Esophagus (tissue), 2 donors: Measurements from ENCODE around the gene TRPM8. TPM values are rescaled to one million over a fixed set of nuclear protein-coding genes. Genes with fewer than 3 reads are reported as not detected.

Experiments used
- H3K27ac ChIP-seq, 2 donors: one replicate each; pipeline ENCODE4 v1.5.1; 2013; ENCODE audit warnings: low read depth in 2 of 2, mild to moderate bottlenecking in 2 of 2, inconsistent platforms in 1 of 2, low read length in 1 of 2, moderate library complexity in 1 of 2
- H3K27me3 ChIP-seq, 2 donors: one replicate each; pipeline ENCODE4 v1.6.1; 2013; ENCODE audit warnings: low read length in 2 of 2, control low read depth in 1 of 2, mild to moderate bottlenecking in 1 of 2; ENCODE audit not compliant: insufficient read depth in 2 of 2, control insufficient read depth in 1 of 2
- H3K36me3 ChIP-seq, 2 donors: one replicate each; pipeline ENCODE4 v1.6.1; 2013; ENCODE audit warnings: low read length in 1 of 2; ENCODE audit not compliant: control insufficient read depth in 2 of 2, insufficient read depth in 2 of 2
- H3K4me1 ChIP-seq, 2 donors: one replicate each; pipeline ENCODE4 v1.6.1; 2013; ENCODE audit warnings: low read length in 1 of 2; ENCODE audit not compliant: control insufficient read depth in 2 of 2, insufficient read depth in 2 of 2
- H3K4me3 ChIP-seq, 2 donors: one replicate each; pipeline ENCODE4 v1.5.1; 2013; ENCODE audit warnings: low read length in 2 of 2, mild to moderate bottlenecking in 2 of 2, low read depth in 1 of 2, moderate library complexity in 1 of 2
- H3K9me3 ChIP-seq, 2 donors: one replicate each; pipeline ENCODE4 v1.6.1; 2013; ENCODE audit warnings: mild to moderate bottlenecking in 2 of 2, low read depth in 1 of 2, low read length in 1 of 2, moderate library complexity in 1 of 2; ENCODE audit not compliant: control insufficient read depth in 2 of 2, insufficient read depth in 1 of 2
- WGBS, 2 donors: extraction: QIAGEN DNeasy Blood & Tissue Kit; methylation state at CpG; one replicate each; pipeline ENCODE4 v1.1.7; 2013; 5-methylcytosine and 5-hydroxymethylcytosine counted together
- polyA plus RNA-seq, 2 donors: library from polyadenylated mRNA; stranded (reverse); fragments of 200-250 nt; gene quantifications; one replicate each; pipeline ENCODE4 v1.2.3, GENCODE V29; 2013
- donor health status: healthy with polysubstance abuse.
- donor health status: Bipolar disorder and iron deficiency.

The TRPM8 gene
- polyA plus RNA-seq, 2 donors, result not detected

- Histone ChIP-seq H3K36me3 (no peaks in the 10 kb centered on the region), H3K4me3 (no peak overlapping the region), H3K9me3 (peaks cover 0 to 2% of the 10 kb centered on the region in 2 donors), H3K27me3 (no peaks in the 10 kb centered on the region), H3K27ac (no peak overlapping the region), H3K4me1 (peaks cover 2 to 6% of the 10 kb centered on the region in 2 donors)
- WGBS, 2 donors, result 69 to 75% methylated on average over 8 of the region's 8 CpGs
These were observed 60.2 kb downstream of the TRPM8 start for GRCh38 chr2:233977296-233977837.

- WGBS, 2 donors, result 46 to 51% methylated on average over 4 of the region's 4 CpGs
- Histone ChIP-seq H3K27me3 (no peaks in the 10 kb centered on the region), H3K27ac (no peak overlapping the region), H3K4me3 (no peak overlapping the region), H3K36me3 (no peaks in the 10 kb centered on the region), H3K4me1 (no peaks in the 10 kb centered on the region), H3K9me3 (peaks cover 0 to 5% of the 10 kb centered on the region in 2 donors)
These were observed 62.6 kb downstream of the TRPM8 start for GRCh38 chr2:233979748-233980147.

DNA sequence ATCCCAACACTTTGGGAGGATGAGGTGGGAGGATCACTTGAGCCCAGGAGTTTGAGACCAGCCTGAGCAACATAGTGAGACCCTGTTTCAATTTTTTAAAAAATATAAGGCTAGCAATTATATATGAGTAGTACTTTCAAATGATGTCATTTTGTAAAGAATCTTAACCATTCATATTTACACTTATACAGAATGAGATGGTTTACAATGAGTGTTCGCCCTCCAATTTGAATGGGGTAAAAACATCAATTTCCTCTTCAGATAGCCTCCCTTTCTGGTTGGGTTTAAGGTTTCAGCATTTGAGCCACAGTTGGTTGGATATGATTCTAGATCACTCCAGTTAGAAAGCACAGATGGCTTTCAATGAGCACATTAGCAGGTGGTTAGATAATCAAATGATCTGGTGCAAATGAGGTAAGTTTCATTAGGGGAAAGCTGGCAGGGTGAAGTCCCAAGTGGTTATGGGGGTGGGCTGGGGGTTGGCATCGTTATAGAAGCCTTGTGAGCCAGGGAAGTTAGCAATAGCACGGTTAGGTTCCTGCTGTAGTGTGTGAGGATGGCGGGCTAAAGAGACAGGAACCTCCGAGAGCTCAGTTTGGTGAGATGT, 63.9 kb downstream of the TRPM8 start:
- no peak overlapping the region for H3K4me3 ChIP-seq
- no peaks in the 10 kb centered on the region for H3K36me3 ChIP-seq
- no peak overlapping the region for H3K27ac ChIP-seq
- H3K9me3 ChIP-seq, result peaks cover 0 to 5% of the 10 kb centered on the region in 2 donors
- H3K27me3 ChIP-seq, result no peaks in the 10 kb centered on the region
- 86 to 89% methylated on average over 5 of the region's 5 CpGs for WGBS, 2 donors
- H3K4me1 ChIP-seq, result no peaks in the 10 kb centered on the region

GRCh38 chr2:233981574-233982420, 64.6 kb downstream of the TRPM8 start:
- 77 to 85% methylated on average over 9 of the region's 9 CpGs for WGBS, 2 donors
- no peaks in the 10 kb centered on the region for H3K27me3 ChIP-seq
- H3K4me3 ChIP-seq, result no peak overlapping the region
- peaks cover 0 to 5% of the 10 kb centered on the region in 2 donors for H3K9me3 ChIP-seq
- no peaks in the 10 kb centered on the region for H3K4me1 ChIP-seq
- no peak overlapping the region for H3K27ac ChIP-seq
- H3K36me3 ChIP-seq, result no peaks in the 10 kb centered on the region

DNA sequence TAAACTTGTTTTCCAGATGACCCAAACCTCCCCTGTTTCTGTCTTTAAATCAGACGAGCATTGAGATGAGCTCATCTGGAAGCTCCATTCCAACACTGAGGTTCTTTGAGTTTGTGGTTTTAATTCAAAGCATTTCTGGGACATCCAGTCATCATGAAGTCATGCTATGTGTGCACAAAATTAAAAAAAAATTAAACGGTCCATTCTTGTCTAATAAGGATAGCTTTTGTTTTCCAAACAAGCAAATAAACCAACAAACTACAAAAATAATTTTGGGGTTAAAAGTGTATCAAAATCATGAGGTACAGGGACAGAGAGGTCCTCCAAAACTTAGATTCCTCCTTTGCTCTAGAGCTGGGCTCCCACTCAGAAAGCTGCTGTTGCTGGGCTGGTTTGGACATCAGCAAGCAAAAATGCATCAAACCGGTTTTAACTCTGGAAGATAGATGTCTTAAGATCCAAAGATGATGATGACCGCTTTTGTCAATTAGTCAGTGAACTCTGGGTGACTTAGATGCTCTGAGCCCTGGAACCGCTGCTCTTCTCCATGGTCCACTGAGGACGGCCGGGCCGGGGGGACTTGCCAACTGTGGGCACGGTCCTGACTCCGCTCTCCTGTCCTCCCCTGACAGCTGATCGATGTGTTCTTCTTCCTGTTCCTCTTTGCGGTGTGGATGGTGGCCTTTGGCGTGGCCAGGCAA, 65.4 kb downstream of the TRPM8 start:
- Histone ChIP-seq H3K36me3 (no peaks in the 10 kb centered on the region), H3K27ac (no peak overlapping the region), H3K4me3 (no peak overlapping the region), H3K4me1 (no peaks in the 10 kb centered on the region), H3K9me3 (peaks cover 0 to 5% of the 10 kb centered on the region in 2 donors), H3K27me3 (no peaks in the 10 kb centered on the region)
- WGBS, 2 donors, result 76 to 82% methylated on average over 13 of the region's 13 CpGs

GRCh38 chr2:233983445-233983844, 66.3 kb downstream of the TRPM8 start:
- H3K27me3 ChIP-seq, result no peaks in the 10 kb centered on the region
- no peak overlapping the region for H3K4me3 ChIP-seq
- 86 to 89% methylated on average over 6 of the region's 6 CpGs for WGBS, 2 donors
- H3K9me3 ChIP-seq, result peaks cover 0 to 5% of the 10 kb centered on the region in 2 donors
- no peak overlapping the region for H3K27ac ChIP-seq
- H3K4me1 ChIP-seq, result no peaks in the 10 kb centered on the region
- H3K36me3 ChIP-seq, result no peaks in the 10 kb centered on the region

DNA sequence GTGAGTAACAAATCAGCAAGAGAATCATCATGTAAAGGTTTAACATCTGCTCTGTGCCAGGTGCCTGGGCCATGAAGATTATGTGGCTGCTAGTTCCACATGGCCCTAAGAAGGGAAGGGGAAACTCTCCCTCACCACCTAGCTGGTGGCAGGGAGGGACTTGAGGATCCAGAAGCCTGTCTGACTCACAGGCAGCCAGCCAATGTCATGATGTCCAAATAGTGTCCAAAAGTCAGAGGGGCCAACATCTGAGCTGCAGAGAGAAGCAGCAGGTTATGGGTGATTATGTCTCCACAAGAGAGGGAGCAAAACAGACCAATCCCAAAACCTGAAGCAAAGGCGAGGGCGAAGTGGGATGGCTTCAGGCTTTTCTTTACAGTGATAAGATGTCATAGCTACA, 71.4 kb downstream of the TRPM8 start:
- Histone ChIP-seq H3K4me1 (no peaks in the 10 kb centered on the region), H3K27me3 (no peaks in the 10 kb centered on the region), H3K4me3 (no peak overlapping the region), H3K9me3 (peaks cover 0 to 3% of the 10 kb centered on the region in 2 donors), H3K36me3 (no peaks in the 10 kb centered on the region), H3K27ac (no peak overlapping the region)
- WGBS, 2 donors, result 96 to 100% methylated on average over 2 of the region's 2 CpGs

DNA sequence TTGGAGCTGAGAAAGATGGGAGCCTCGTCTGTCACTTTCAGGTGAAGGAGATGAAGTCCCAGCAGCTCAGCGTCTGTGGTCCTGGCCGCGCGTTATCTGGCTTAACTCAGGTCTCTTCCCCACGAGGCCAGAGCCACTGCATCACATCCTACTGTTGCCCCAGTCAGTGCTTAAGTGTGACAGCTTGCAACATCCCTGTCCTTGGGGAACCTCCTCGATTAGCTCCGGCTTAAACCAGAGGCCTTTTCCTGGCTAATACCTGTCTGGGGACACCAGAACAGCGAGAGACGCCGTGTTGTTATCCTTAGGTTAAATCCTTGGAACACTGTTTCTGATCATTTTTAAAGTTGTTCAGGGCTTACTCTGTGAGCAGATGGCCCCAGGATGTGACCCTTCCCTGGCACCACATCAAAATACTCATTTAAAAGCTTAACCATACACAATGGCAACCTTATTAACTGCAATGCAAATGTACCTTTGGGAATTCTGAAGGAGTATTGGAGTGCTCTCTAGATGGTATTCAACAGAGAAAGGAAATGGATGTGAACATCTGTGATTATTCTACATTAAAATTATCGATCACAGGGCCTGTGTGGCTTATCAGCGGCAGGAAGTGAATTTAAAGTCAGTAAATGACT, 72.2 kb downstream of the TRPM8 start:
- H3K27me3 ChIP-seq, result no peaks in the 10 kb centered on the region
- no peaks in the 10 kb centered on the region for H3K4me1 ChIP-seq
- H3K27ac ChIP-seq, result no peak overlapping the region
- 82 to 86% methylated on average over 13 of the region's 13 CpGs for WGBS, 2 donors
- no peaks in the 10 kb centered on the region for H3K9me3 ChIP-seq
- H3K4me3 ChIP-seq, result no peak overlapping the region
- no peaks in the 10 kb centered on the region for H3K36me3 ChIP-seq

GRCh38 chr2:233990261-233990798, 73.2 kb downstream of the TRPM8 start:
- H3K27me3 ChIP-seq, result no peaks in the 10 kb centered on the region
- H3K4me3 ChIP-seq, result no peak overlapping the region
- 45 to 46% methylated on average over 6 of the region's 6 CpGs for WGBS, 2 donors
- no peaks in the 10 kb centered on the region for H3K9me3 ChIP-seq
- no peak overlapping the region for H3K27ac ChIP-seq
- H3K4me1 ChIP-seq, result no peaks in the 10 kb centered on the region
- no peaks in the 10 kb centered on the region for H3K36me3 ChIP-seq
